ENCODE results near the gene OSTF1. TPM values are rescaled to one million over a fixed set of nuclear protein-coding genes. Genes with fewer than 3 reads are reported as not detected.
A peak's percentile ranks its signal among the peaks of the same experiment; 100 is the strongest.

The OSTF1 gene
- total RNA-seq, 1 donor from 2014 or later, result 13.3 TPM

DNA sequence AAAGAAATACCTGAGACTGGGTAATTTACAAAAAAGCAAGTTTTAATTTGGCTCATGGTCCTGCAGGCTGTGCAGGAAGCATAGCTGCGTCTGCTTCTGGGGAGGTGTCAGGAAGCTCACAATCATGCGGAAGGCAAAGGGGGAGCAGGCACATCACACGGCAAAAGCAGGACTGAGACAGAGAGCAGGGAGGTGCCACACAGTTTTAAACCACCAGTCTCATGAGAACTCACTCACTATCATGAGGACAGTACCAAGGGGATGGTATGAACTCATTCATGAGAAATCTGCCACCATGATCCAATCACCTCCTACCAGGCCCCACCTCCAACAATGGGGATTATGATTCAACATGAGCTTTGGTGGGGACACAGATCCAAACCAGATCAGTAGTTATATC, 96.2 kb downstream of the OSTF1 start:
- Mint-ChIP-seq H3K4me3 (no peak overlapping the region), H3K27ac (no peak overlapping the region), H3K36me3 (peaks cover 2% of the 10 kb centered on the region), H3K4me1 (no peaks in the 10 kb centered on the region), H3K9me3 (peaks cover 10% of the 10 kb centered on the region), H3K27me3 (ENCODE audit: low read depth) (no peaks in the 10 kb centered on the region)
- DNase-seq (ENCODE audit: low spot score in 2 of 2, unreplicated experiment in 2 of 2), result no peak
- TF ChIP-seq, protein P1, sequence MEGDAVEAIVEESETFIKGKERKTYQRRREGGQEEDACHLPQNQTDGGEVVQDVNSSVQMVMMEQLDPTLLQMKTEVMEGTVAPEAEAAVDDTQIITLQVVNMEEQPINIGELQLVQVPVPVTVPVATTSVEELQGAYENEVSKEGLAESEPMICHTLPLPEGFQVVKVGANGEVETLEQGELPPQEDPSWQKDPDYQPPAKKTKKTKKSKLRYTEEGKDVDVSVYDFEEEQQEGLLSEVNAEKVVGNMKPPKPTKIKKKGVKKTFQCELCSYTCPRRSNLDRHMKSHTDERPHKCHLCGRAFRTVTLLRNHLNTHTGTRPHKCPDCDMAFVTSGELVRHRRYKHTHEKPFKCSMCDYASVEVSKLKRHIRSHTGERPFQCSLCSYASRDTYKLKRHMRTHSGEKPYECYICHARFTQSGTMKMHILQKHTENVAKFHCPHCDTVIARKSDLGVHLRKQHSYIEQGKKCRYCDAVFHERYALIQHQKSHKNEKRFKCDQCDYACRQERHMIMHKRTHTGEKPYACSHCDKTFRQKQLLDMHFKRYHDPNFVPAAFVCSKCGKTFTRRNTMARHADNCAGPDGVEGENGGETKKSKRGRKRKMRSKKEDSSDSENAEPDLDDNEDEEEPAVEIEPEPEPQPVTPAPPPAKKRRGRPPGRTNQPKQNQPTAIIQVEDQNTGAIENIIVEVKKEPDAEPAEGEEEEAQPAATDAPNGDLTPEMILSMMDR (IDR thresholded peaks at IDR 0.05; ENCODE audit: unreplicated experiment), result no peak

DNA sequence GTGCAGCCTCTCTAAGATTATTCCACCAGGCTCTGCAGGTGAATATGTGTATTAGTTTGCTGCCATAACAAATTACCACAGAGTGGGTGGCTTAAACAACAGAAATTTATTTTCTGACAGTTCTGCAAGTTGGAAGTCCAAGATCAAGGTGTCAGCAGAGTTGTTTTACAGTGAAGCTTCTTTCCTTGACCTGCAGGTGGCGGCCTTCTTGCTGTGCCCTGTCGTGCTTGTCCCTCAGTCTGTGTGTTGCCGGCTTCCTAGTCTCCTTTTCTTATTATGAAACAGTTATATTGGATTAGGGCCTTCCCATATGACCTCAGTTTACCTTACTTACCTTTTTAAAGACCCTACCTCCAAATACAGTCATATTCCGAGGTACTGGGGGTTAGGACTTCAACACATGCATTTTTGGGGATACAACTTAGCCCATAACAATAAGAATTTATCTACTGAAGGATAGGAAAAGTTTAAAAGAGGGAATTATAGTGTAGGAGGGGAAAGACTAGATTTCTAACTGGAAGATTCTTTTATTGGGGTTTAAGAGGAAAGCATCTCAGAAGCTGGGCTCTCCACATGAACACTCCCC, 97.4 kb downstream of the OSTF1 start:
- Mint-ChIP-seq H3K27me3 (ENCODE audit: low read depth) (no peaks in the 10 kb centered on the region), H3K9me3 (no peaks in the 10 kb centered on the region), H3K36me3 (no peaks in the 10 kb centered on the region), H3K27ac (no peak overlapping the region), H3K4me1 (peaks cover under 1% of the 10 kb centered on the region), H3K4me3 (no peak overlapping the region)
- TF ChIP-seq, protein P1 (IDR thresholded peaks at IDR 0.05; ENCODE audit: unreplicated experiment), result no peak
- DNase-seq (ENCODE audit: low spot score in 2 of 2, unreplicated experiment in 2 of 2), result no peak

DNA sequence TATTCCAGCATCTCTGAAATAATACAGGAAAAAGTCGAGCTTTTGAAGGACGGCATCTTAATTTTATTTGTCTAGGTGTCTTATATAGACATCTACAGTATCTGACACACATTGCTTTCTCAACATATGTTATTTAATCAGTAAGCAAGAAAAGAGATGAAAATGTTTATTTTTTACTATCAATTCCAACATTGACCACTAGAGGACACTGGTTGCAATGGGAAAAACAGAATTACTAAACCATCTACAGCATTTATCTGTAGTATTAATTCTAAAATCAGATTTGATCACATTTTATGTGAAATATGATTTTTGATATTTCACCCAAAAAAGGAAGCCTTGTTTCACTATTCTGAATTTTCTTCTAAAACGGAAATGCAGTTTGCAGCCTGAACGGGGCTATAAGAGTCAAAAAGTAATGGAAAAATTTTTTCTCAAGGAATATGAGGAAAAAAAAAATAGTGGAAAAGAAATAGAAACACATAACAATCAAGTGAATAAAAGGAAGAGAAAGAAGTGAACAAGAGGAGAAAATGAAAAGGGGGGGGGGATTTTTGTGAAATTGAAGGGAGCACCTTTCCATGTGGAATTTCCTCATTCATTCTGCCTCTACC, 98.6 kb downstream of the OSTF1 start:
- DNase-seq (ENCODE audit: low spot score in 2 of 2, unreplicated experiment in 2 of 2), result no peak
- H3K9me3 Mint-ChIP-seq, result no peaks in the 10 kb centered on the region
- H3K4me1 Mint-ChIP-seq, result peaks cover 1% of the 10 kb centered on the region
- TF ChIP-seq, protein P1 (IDR thresholded peaks at IDR 0.05; ENCODE audit: unreplicated experiment), result peak; percentile 98
- no peaks in the 10 kb centered on the region for H3K27me3 Mint-ChIP-seq (ENCODE audit: low read depth)
- H3K36me3 Mint-ChIP-seq, result no peaks in the 10 kb centered on the region
- H3K4me3 Mint-ChIP-seq, result no peak overlapping the region
- H3K27ac Mint-ChIP-seq, result no peak overlapping the region

DNA sequence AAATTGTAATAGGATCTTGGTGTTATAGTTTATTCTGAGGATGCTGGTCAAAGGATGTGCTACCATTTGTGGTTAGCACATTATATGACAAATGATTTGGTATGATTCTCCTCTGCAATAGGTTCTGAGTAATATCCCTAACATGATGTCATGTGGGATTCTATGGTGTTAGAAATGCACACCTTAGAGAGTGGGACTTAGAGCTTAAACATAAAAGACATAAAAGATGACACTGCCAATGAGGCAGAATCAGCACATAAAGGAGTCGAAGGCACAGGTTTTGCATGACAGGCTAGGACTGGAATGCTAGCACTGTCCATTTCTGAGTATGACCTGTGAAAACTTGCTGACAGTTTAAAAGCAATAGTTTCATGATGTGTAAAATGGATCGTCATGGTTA, 100.4 kb downstream of the OSTF1 start:
- no peak overlapping the region for H3K4me3 Mint-ChIP-seq
- H3K4me1 Mint-ChIP-seq, result peaks cover 1% of the 10 kb centered on the region

DNA sequence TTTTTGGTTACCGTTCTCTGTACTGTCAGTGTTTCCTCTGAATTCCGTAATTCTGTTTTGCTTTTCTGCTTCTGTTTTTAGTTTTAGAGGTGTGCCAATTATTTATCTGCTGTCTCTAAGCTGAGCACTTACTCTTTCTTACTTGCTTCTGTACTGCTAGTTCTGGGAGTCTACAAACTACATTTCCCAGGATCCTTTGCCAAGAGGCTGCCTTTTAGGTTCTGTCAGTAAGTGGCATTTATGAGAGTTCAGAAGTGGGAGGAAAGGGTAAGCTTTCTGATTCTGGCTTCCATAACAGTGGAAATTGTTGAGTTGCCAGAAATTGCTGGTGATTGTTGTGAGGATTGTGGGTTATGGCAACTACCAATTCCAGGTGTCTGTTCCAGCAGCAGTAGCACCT, 102.4 kb downstream of the OSTF1 start:
- no peak for DNase-seq (ENCODE audit: low spot score in 2 of 2, unreplicated experiment in 2 of 2)
- no peaks in the 10 kb centered on the region for H3K9me3 Mint-ChIP-seq
- H3K4me3 Mint-ChIP-seq, result no peak overlapping the region
- no peaks in the 10 kb centered on the region for H3K27me3 Mint-ChIP-seq (ENCODE audit: low read depth)
- no peaks in the 10 kb centered on the region for H3K36me3 Mint-ChIP-seq
- H3K4me1 Mint-ChIP-seq, result peaks cover 1% of the 10 kb centered on the region
- no peak overlapping the region for H3K27ac Mint-ChIP-seq
- TF ChIP-seq, protein P1 (IDR thresholded peaks at IDR 0.05; ENCODE audit: unreplicated experiment), result no peak

More for the DNA sequence above, 100.4 kb downstream of the OSTF1 start:
- TF ChIP-seq, protein P1 (IDR thresholded peaks at IDR 0.05; ENCODE audit: unreplicated experiment), result no peak
- Mint-ChIP-seq H3K27me3 (ENCODE audit: low read depth) (no peaks in the 10 kb centered on the region), H3K36me3 (no peaks in the 10 kb centered on the region), H3K9me3 (no peaks in the 10 kb centered on the region), H3K27ac (no peak overlapping the region)
- no peak for DNase-seq (ENCODE audit: low spot score in 2 of 2, unreplicated experiment in 2 of 2)

Other genes starting within 250 kb of the OSTF1 start
- gene TRPM6, start 200.6 kb upstream of the OSTF1 start, total RNA-seq, result 0.07 to 0.18 TPM (median 0.18 TPM) in 3 replicates
- 4.3 to 5.1 TPM (median 4.8 TPM) in 3 replicates for gene C9orf40, start 135.6 kb upstream of the OSTF1 start, total RNA-seq
- 22.0 to 27.2 TPM (median 24.2 TPM) in 3 replicates for gene CARNMT1, start 60.2 kb upstream of the OSTF1 start, total RNA-seq
- 7.6 to 9.0 TPM (median 7.9 TPM) in 3 replicates for gene NMRK1, start 359 bp upstream of the OSTF1 start, total RNA-seq

All from mesothelial cell of epicardium (in vitro differentiated cells).